PC-3 (cell line): ENCODE data around the gene MMP14. TPM values are rescaled to one million over a fixed set of nuclear protein-coding genes. Genes with fewer than 3 reads are reported as not detected.
"Not testable (repeated sequence)": the region's sequence is repeated elsewhere in the genome, so short reads cannot be mapped to it uniquely, and the experiment has no call there.

Experiments
- ATAC-seq: fragments of 200-7000 bp; cut with Tn5 transposase; 2 replicates; pipeline ENCODE4 v1.9.1; 2020; ENCODE audit warnings: mild to moderate bottlenecking, moderate library complexity
- BruUV-seq: library from RNA; stranded (reverse); fragments of 400-500 nt; replicated peaks from 2 replicates; lab custom pipeline; 2021; lab: Mats Ljungman, UMichigan
- CTCF ChIA-PET: fragments of 300-600 bp; sonication (Branson Sonifier 250); formaldehyde crosslinking; loops from one replicate; lab custom pipeline; 2022; ENCODE audit warnings: antibody characterized with exemption; lab: Charles Lee
- POLR2A ChIA-PET: fragments of 300-600 bp; sonication (Branson Sonifier 250); formaldehyde crosslinking; loops from one replicate; lab custom pipeline; 2022; ENCODE audit warnings: antibody characterized with exemption; ENCODE audit not compliant: unreplicated experiment; lab: Charles Lee
- DNase-seq: peaks from one replicate; pipeline ENCODE4 v3.0.0-alpha.2; 2015
- H2AFZ ChIP-seq: fragments of 300-600 bp; sonication (generic); 2 replicates; pipeline ENCODE4 v1.6.0; 2016; ENCODE audit warnings: antibody characterized with exemption, low read length
- H3F3A ChIP-seq: fragments of 300-600 bp; sonication (generic); one replicate; pipeline ENCODE4 v1.6.0; 2017; ENCODE audit warnings: antibody characterized with exemption, low read length, control low read depth, mild to moderate bottlenecking; ENCODE audit not compliant: unreplicated experiment
- H3K27ac ChIP-seq: fragments of 300-600 bp; sonication (generic); 2 replicates; pipeline ENCODE4 v1.5.1; 2016; ENCODE audit warnings: mild to moderate bottlenecking, low read length
- H3K27me3 ChIP-seq: fragments of 300-600 bp; sonication (generic); 2 replicates; pipeline ENCODE4 v1.6.1; 2016; ENCODE audit warnings: low read length, mixed read lengths
- H3K36me3 ChIP-seq: fragments of 300-600 bp; sonication (generic); 2 replicates; pipeline ENCODE4 v1.6.1; 2016; ENCODE audit warnings: low read depth, mixed run types, low read length, mixed read lengths
- H3K4me1 ChIP-seq: fragments of 300-600 bp; sonication (generic); 2 replicates; pipeline ENCODE4 v1.5.1; 2016; ENCODE audit warnings: low read length; ENCODE audit not compliant: insufficient read depth
- H3K4me2 ChIP-seq: fragments of 300-600 bp; sonication (generic); 2 replicates; pipeline ENCODE4 v1.6.0; 2016; ENCODE audit warnings: low read length
- H3K4me3 ChIP-seq: fragments of 300-600 bp; sonication (generic); 2 replicates; pipeline ENCODE4 v1.5.1; 2016; ENCODE audit warnings: mild to moderate bottlenecking, low read length, mixed read lengths
- H3K79me2 ChIP-seq: fragments of 300-600 bp; sonication (generic); 2 replicates; pipeline ENCODE4 v1.6.1; 2017; ENCODE audit warnings: low read length, mixed read lengths
- H3K9ac ChIP-seq: fragments of 300-600 bp; sonication (generic); 2 replicates; pipeline ENCODE4 v1.6.0; 2016; ENCODE audit warnings: mild to moderate bottlenecking, low read length
- H3K9me2 ChIP-seq: fragments of 300-600 bp; sonication (generic); replicated peaks from 2 replicates; pipeline ENCODE4 v1.6.1; 2016; ENCODE audit warnings: mixed run types, low read length, mixed read lengths
- H3K9me3 ChIP-seq: fragments of 300-600 bp; sonication (generic); 2 replicates; pipeline ENCODE4 v1.6.1; 2016; ENCODE audit warnings: low read length, mixed read lengths
- H4K20me1 ChIP-seq: fragments of 300-600 bp; sonication (generic); 2 replicates; pipeline ENCODE4 v1.6.1; 2016; ENCODE audit warnings: low read length, mixed read lengths
- CTCF ChIP-seq: fragments of 300-600 bp; sonication (generic); conservative IDR thresholded peaks from 2 replicates; pipeline ENCODE4 v1.5.1; 2017; ENCODE audit warnings: antibody characterized with exemption, low read depth, mild to moderate bottlenecking, low read length
- EZH2 ChIP-seq: fragments of 300-600 bp; sonication (generic); IDR thresholded peaks from one replicate; pipeline ENCODE4 v1.6.1; 2017; ENCODE audit warnings: antibody characterized with exemption, mild to moderate bottlenecking, low read length; ENCODE audit not compliant: unreplicated experiment
- EZH2phosphoT487 ChIP-seq: fragments of 300-600 bp; sonication (generic); IDR thresholded peaks from 2 replicates; pipeline ENCODE4 v1.6.1; 2018; ENCODE audit warnings: mild to moderate bottlenecking, antibody characterized with exemption, low read length, borderline replicate concordance
- intact Hi-C: fragments of 100-400 bp; cut with micrococcal nuclease; formaldehyde crosslinking; loops from 2 replicates; pipeline ENCODE4 v1.9.0; 2023
- total RNA-seq: library from RNA; depleted of rRNA; stranded (reverse); fragments of >200 nt; gene quantifications from 2 replicates; pipeline ENCODE4 v1.2.3, GENCODE V29; 2014

Gene MMP14
- total RNA-seq, 1 experiment from 2014 or later: 80.4 TPM

- no peaks in the 10 kb centered on the region for H3F3A ChIP-seq
- DNase-seq (no peak), ATAC-seq (no peak)
- no peaks in the 10 kb centered on the region for H3K79me2 ChIP-seq
- TF ChIP-seq CTCF (no peak), EZH2phosphoT487 (no peak), EZH2 (no peak)
- no peaks in the 10 kb centered on the region for H3K9me2 ChIP-seq
- ChIA-PET CTCF (interaction anchor here (1.0 to 3.5 kb wide), 5 partner anchors 17 to 71 kb away, joined by 3 to 37 read pairs (median 5); no protein-coding TSS in a partner anchor), POLR2A (no interaction called here)
- intact Hi-C loops: loop anchor here (5.0 to 10.0 kb wide), 2 partner anchors 280 to 458 kb away; no protein-coding TSS in a partner anchor
- no peaks in the 10 kb centered on the region for H3K36me3 ChIP-seq
- no peaks in the 10 kb centered on the region for H4K20me1 ChIP-seq
- H3K27ac ChIP-seq: peak overlapping the region; percentile 97
- peak overlapping the region; percentile 89; the same call in 1 of the 2 replicates for H3K4me2 ChIP-seq
- BruUV-seq: no TSS peak
- no peaks in the 10 kb centered on the region for H3K27me3 ChIP-seq
- H2AFZ ChIP-seq: peak overlapping the region; percentile 90
- peak overlapping the region; percentile 74 for H3K9ac ChIP-seq
- H3K4me1 ChIP-seq: peaks cover 45% of the 10 kb centered on the region
- H3K4me3 ChIP-seq: no peak overlapping the region
- no peaks in the 10 kb centered on the region for H3K9me3 ChIP-seq
Observed at GRCh38 chr14:22852599-22852939, 16.2 kb downstream of the MMP14 start.

- DNase-seq: peak; percentile 93
- peak overlapping the region; percentile 90 for H2AFZ ChIP-seq
- BruUV-seq: no TSS peak
Observed at GRCh38 chr14:22852940-22853767, 16.8 kb downstream of the MMP14 start.

GRCh38 chr14:22854296-22854695, 17.9 kb downstream of the MMP14 start:
- not testable (repeated sequence) for H3K36me3 ChIP-seq, H4K20me1 ChIP-seq, H3K79me2 ChIP-seq, ATAC-seq, H3K4me3 ChIP-seq, H3K27ac ChIP-seq, H3K9ac ChIP-seq, H2AFZ ChIP-seq, BruUV-seq, DNase-seq, H3F3A ChIP-seq, H3K4me2 ChIP-seq, H3K27me3 ChIP-seq, H3K9me2 ChIP-seq, H3K9me3 ChIP-seq
- POLR2A ChIA-PET: interaction anchor here (0.6 kb wide), 1 partner anchor 265 kb away, joined by 3 read pairs; no protein-coding TSS in a partner anchor
- H3K4me1 ChIP-seq: peaks cover 40% of the 10 kb centered on the region
- intact Hi-C loops: loop anchor here (5.0 to 10.0 kb wide), 2 partner anchors 282 to 459 kb away; no protein-coding TSS in a partner anchor
- CTCF ChIA-PET: interaction anchor here (0.5 kb wide), 1 partner anchor 76 kb away, joined by 3 read pairs; no protein-coding TSS in a partner anchor

More at GRCh38 chr14:22852940-22853767, 16.8 kb downstream of the MMP14 start:
- Histone ChIP-seq H3K9ac (peak overlapping the region; percentile 74), H3K27me3 (no peaks in the 10 kb centered on the region), H4K20me1 (no peaks in the 10 kb centered on the region), H3K4me2 (peak overlapping the region; percentile 89), H3K9me2 (no peaks in the 10 kb centered on the region), H3K79me2 (no peaks in the 10 kb centered on the region), H3K4me1 (peaks cover 40% of the 10 kb centered on the region), H3K4me3 (peak overlapping the region; percentile 68), H3K27ac (peak overlapping the region; percentile 97), H3K9me3 (no peaks in the 10 kb centered on the region), H3K36me3 (no peaks in the 10 kb centered on the region), H3F3A (no peaks in the 10 kb centered on the region)
- intact Hi-C loops: loop anchor here (1.0 to 10.0 kb wide), 7 partner anchors 18 to 458 kb away; partner anchors contain the start of gene LRP10
- POLR2A ChIA-PET: no interaction called here
- CTCF ChIA-PET: interaction anchor here (0.7 to 3.5 kb wide), 6 partner anchors 18 to 71 kb away, joined by 3 to 37 read pairs (median 4); no protein-coding TSS in a partner anchor
- peak; percentile 68 for ATAC-seq
- TF ChIP-seq EZH2 (no peak), CTCF (peak; percentile 94), EZH2phosphoT487 (no peak)
